HK-2 (cell line): ENCODE results near the gene FLNA.

ENCODE experiments used
- DNase-seq: peaks from one replicate; pipeline ENCODE4 v3.0.0-alpha.2; 2018; ENCODE audit not compliant: unreplicated experiment

Gene FLNA

DNA sequence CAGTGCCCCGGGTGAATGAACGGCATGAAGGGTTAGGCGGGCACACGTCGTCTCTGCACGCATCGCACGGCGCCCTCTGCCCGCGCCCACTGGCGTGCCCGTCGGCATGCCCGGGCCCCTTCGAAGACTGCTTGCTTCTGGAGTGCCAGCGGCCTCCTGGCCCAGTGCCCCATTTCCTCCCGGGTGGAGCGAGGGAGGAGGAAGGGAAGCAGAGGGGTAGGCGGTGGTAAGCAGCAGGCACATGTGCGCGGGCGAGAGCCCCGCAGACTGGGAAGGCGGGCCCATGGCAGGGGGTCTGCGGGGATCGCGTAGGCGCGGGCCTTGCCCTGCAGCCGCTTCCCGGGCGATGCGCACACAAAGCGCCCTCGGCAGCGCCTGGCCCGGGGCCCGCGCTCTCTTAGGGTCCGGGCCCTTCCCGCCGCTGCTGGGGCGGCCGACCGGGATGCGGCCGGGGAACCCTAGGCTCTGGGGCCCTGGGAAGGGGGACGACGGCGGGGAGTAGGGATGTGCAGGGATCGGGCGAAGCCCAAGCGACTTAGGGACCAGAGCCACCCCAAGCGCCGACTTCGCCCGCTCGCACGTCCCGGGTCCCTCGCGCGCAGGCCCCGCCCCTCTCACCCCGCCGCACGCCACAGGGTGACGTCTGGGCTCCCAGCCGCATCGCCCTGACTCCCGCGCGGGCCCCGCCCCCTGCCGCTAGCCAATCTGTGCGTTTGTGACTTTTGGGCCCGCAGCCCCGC lies 3.8 kb upstream of the FLNA start:
- DNase-seq, result peak; percentile 75

DNA sequence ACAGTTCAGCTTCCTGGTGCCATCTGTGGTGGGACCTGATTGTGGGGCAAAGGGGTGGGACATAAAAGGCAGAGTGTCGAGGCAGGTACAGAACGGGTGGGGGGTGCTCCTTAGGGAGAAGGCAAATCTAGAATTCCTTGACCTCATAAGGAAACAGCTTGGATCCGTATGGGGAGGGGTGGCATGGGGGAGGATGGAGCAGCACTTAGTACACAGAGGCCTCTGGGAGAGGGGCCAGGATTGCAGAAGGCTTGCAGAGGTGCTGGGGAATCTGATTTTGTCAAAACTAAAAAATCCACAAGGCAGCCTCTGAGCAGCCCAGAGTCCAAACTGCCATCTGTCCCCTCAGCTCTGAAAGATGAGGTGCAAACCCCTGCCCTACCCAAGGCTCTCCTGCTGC lies 2.3 kb upstream of the FLNA start:
- DNase-seq, result no peak

DNA sequence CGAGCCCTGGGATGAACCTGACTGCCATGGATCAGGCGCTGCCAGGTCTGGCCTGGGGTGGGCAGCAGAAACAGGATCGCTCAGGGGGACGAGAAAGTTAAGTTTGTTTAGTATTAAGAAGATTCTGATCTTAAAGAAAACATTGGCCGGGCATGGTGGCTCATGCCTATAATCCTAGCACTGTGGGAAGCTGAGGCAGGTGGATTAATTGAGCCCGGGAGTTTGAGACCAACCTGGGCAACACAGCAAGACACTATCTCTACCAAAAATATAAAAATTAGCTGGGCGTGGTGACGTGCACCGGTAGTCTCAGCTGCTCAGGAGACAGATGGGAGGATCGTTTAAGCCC lies 696 bp upstream of the FLNA start:
- DNase-seq, result no peak

DNA sequence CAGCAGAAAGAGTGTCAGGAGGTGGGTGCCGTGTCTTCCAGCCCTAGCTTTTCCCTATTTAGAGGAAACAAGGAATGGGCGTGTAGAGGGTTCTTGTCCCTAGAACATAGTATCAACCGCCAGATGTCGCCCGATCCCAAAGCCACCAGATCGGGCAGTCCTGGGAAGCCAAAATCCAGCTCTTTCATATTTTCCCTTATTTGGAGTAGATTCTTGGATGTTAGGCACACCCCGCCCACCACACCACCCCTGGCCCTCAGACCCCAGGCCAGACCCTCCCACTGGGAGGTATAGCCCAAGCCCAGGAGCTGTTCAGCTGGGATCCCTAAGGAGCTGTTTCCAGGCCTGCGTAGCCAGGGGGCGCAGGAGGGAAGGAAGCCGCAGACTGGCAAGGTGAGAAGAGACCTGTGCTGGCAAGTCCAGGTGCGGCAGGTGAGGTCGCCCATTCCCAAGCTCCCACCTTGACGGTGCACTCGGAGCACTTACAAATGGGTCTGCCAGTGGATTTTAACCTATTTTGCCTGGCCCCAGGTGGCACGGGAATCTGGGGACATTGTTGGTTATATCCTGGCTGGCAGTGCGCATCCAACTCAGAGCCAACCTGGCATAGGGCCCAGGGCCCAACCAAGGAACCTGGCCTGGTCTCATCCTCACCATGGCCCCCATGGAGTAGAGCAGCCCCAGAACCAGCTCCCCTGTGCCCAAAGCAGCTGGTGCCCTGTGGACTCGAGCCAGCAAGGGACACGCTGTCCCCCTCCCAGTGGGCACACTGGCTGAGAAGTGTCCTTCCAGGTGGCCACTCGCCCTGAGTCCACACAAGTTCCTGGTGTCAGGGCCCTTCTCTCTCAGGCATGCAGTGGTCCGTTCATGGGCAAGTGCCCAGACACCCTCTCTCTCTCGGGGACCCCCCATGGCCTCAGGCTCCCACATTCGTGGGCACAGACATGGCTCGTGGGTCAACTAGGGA lies 811 bp downstream of the FLNA start:
- peak; percentile 82 for DNase-seq

DNA sequence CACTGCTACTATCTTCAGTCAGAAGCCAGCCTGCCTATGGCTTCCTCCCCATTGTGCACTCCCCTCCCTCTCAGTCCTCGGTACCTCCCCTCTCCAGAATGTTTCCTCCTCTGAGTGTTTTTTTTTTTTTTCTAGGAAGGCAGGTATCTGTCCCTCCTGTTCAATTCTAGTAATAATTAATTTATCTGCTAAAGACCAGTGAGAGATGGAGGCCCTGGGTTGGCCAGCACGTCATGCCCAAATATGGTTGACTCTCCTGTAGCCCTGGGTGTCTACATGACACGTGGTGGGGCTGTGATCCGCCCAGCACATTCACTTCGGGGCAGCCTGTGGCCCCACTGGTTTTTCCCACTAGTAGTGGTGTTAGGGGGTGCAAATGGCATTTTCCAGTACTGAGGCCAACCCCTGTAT lies 1.8 kb downstream of the FLNA start:
- peak; percentile 81 for DNase-seq

DNA sequence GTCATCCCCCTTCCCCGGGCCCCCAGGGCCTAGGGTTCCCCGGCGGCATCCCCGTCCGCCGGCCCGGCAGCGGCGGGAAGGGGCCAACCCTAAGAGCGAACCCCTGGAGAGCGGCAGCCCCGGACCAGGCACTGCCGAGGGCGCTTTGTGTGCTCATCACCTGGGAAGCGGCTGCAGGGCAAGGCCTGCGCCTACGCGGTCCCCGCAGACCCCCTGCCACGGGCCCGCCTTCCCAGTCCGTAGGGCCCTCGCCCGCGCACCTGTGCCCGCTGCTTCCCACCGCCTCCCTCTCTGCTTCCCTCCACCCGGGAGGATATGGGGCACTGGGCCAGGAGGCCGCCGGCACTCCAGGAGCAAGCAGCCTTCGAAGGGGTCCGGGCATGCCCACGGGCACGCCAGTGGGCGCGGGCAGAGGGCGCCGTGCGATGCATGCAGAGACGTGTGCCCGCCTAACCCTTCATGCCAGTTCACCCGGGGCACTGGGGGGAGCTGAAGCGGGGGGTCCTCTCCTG lies 2.6 kb downstream of the FLNA start:
- peak; percentile 49 for DNase-seq

DNA sequence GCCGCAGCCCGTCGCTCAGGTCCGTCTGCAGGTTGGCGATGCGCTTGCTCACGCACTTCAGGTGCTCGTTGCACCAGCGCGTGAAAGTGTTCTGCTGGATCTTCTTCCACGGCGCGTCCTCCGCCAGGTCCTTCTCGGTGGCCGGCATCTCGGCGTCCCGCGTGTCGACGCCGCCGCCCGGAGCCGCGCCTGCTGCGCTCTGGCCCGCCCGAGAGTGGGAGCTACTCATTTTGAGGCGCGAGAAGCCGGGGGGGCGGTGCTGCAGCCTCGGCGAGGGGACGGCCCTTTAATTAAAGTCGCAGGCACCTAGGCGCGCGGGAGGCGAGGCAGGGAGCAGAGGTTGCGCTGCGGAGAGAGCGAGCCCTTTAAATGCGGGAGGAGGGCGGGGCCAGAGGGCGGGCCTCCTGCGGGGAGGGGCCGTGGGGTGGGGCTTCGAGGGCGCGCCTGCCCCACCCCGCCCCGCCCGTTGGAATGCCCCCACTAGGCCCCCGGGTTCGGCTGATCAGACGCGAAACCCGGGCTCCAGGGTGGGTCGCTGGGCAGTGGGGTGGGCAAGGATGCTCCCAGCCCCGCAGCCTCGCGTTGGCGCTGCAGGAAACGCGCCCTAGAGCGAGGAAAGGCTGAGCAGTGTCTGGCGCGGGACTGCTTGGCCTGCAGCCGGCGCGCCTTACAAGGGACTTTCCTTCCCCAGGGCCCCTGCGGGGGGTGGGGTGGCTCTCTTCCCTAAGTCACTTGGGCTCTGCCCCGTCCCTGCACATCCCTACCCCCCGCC lies 3.2 kb downstream of the FLNA start:
- peak; percentile 91 for DNase-seq

DNA sequence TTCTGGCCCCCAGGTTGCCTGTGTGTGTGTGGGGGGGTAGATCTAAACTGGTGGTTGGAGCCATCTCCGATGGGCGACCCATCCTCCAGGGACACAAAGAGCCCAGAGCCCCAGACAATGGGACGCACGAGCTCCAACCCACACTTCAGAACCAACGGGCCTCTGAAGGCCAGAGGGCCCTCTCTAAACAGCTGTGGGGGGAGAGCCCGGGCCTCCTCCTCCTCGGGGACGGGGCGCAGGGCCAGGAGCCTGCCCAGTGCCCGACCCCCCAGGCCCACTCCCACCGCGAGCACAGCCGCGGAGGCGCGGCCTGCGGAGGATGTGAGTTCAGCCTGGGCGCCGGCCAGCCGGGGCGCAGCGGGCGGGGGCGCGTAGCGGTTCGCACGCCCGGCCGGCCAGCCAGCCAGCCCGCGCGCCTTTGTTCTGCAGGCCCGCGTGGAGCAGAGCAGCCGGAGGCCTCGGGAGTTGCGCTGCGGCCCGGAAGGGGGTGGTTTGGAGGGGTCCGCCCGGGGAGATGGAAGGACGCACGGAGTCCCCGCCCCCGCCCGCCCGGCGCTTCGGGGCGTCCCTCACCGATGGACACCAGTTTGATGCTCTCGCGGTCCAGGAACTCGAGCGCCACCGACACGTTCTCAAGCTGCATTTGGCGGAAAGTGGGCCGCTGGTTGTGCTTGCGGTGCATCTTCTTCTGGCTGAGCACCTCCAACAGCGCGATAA lies 4.0 kb downstream of the FLNA start:
- no peak for DNase-seq

DNA sequence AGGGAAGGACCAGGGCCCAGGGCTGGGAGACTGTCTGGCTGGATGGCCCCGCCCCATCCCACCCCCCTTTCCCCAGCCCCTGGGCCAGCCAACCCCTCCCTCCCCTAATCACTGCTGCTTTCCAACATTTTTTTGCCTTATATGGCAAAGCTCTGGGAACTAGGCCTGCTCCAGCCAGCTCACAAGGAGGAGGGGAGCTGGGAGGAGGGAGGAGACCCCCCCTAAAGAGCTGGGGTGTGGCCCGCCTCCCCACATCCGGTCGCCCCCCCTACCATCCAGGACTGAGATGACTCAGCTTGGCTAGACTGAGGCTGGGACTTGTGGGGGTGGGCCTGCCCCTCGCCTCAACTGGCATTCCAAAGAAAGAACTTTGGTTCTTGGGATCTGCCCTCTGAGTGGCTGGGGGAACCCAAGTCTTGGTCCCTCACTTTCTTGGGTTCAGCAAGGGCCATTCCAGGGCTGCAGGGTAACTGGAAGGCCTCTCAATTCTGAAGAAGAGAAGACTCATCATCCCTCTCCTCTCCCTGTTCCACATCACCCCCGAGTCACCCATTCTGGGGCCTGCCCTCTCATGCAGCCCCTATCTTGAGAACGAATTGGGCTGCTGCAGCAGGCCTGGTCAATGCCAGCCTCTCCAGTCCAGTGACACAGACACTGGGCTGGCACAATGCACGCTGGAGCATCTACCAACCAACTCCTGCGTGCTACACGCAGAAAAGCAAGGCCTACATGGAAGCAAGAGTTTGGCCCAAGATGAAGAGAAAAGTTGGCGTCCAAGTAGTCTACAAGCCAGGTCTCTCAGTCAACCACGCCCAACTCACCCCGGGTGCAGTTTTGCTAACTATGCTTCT lies 4.8 kb downstream of the FLNA start:
- peak; percentile 86 for DNase-seq

DNA sequence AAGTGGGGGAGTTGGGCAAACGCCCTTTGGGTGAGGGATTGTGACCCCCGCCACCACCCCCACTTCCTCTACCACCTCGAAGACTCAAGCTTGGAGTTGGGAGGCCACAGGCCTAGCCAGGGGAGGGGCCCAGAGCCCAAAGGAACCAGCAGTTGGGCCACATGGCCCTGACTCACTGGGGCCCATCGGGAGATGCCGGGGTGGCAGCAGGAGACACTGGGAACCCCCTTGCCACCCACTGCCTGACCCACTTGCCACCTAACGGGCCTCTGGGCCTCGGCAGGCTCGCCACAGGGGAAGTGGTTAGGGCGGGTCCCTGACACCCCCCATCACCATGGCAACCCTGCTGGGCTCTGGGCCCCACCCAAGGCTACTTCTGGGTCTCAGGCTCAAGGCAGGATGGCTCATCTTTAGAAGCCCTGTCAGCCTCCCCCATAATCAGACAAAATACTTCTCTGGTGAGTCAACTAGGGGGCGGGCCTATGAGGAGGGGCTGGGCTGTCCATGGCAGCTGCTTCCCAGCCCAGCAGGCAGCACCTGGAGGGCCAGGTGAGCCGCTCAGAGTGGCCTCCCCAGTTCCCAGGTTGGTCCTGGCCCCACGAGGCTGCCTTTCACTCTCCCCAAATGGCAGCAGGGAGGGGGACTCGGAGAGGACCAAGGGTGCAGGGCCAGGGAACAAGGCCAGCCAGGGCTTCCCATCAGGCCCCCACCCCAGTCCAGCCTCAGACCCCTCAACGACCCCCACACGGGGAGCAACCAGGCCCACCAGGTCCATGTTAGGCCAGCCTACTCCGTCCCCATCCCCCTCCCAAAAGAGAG lies 5.6 kb downstream of the FLNA start:
- DNase-seq, result peak; percentile 88

DNA sequence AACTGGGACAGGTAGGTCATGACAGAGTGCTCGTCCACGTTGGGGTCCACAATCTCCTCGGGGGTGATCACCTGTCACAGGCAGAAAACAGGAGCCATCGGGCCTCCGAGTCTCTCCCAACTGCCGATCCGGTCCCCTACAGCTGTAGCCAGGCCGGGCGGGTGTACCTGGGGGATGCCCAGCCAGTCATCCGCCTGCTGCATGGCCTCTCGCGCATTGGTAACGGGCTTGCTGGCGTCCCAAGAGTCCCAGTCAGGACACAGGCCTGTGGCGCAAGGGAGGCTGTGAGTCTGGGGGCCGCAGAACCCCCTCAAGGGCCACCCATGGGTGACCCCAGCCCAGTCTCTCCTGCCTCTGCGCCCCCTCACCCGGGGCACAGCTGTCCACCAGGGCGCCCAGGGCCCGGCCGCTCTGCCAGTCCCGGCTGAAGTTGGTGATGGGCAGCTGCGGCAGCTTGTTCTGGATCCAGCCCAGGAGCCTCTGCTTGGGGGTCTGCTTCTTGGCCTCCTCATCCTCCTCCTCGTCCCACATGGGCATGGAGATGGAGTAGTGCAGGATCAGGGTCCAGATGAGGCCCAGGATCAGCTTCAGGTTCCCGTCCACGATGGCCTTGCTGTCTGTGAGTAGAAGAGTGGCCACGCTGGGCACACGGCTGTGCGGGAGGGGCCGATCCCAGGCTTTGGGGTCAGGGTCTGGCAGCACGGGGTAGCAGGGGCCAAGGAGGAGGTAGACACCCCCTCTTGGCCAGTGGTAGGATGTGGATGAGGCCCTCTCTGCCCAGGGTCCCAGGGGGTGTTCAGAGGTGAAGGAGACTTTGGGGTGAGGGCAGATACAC lies 6.7 kb downstream of the FLNA start:
- DNase-seq, result no peak

DNA sequence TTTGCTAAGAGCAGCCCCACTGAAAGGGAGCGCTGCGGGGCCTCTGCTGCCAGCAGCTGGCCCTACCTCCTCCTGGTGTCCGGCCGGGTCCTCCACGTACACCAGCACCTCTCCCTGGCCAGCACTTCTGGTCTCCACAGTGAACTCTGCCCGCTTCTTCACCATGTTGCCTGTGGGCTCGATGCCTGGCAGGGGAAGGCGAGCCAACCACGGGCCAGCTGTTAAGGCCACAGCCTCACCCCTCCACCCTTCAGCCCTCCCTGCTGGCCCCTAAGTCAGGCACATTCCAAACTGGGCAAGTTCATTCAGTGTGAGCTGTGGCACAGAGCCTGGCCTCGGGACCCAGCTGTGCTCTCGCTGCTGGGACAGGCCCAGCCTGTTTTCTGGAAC lies 7.8 kb downstream of the FLNA start:
- no peak for DNase-seq

DNA sequence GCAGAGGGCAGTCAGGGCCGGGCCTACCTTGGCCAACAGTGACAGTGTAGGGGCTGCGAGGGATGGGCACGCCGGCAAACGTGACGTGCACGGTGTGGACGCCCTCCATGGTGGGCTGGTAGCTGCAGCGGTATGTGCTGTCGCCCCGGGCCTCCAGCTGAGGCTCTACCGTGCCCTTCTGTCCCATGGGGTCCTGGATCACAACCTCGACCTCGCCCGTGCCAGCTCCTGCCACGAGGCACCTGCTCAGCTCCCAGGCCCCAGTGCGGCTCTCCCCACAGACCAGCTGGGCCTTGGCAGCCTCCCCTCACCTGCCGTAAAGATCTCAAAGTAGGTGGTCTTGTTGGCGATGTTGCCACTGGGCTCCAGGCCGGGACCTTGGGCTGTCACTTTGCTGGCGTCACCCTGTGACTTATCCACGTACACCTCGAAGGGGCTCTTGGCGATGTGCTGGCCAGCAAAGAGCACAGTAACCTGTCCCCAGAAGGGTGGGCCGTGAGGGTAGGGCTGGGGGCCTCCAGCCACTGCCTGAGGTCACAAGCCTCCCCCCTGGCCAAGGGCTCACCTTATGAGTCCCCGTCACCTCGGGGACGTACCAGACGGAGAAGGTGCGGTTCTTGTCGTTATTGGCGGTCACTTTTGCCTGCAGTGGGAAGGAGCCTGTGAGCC lies 8.3 kb downstream of the FLNA start:
- no peak for DNase-seq

DNA sequence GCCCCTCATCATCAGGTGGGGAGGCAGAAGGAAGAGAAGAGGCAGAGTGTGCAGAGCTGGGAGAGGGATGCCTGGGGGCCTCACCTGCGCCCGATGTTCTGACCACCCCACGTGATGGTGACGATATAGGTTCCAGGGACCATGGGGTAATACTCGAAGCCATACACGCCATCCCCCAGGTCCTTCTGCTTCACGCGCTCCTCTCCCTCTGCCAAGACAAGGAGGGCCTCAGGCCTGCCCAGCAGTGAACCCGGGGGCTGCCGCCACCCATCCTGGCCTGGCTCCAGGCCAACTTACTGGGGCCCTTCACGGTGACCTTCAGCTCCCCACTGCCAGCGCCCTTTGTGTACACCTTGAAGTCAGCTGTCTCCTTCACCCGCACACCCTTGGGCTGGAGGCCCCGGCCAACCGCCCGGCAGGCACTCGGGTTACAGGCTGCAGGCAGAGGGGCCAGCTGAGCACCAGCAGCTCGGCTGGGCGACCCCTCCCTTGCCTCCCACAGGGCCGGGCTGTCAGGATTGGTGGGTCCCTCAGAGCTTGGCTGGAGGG lies 9.3 kb downstream of the FLNA start:
- no peak for DNase-seq

DNA sequence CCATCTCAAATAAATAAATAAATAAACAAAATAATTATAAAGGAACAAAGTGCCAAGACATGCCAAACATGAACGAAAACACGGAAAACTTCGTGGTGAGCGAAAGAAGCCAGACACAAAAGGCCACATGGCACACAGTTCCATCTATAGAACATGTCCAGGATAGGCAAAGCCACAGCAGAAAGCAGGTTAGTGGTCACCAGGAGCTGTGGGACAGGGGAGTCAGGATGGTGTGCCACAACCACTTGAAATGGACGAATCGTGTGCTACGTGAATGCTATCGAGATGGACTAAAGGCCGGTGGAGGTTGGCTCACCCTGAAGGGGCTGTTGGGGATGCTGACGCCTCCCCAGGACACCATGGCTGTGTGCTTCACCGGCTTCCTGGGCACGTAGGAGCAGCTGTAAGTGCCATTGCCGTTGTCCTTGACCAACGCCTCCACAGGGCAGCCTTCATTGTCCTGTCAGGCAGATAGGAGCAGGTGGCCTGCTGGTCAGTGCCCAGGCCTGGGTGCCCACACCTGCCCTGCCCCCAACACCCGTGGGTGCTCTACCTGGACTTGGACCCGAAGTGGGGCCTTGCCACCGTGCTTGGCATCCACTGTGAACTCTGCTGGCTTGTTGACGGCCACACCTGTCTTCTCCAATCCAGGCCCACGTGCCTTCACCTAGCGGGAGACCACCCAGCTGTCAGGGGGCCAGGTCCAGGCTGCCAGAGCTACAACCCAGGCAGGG lies 10.6 kb downstream of the FLNA start:
- DNase-seq, result no peak

DNA sequence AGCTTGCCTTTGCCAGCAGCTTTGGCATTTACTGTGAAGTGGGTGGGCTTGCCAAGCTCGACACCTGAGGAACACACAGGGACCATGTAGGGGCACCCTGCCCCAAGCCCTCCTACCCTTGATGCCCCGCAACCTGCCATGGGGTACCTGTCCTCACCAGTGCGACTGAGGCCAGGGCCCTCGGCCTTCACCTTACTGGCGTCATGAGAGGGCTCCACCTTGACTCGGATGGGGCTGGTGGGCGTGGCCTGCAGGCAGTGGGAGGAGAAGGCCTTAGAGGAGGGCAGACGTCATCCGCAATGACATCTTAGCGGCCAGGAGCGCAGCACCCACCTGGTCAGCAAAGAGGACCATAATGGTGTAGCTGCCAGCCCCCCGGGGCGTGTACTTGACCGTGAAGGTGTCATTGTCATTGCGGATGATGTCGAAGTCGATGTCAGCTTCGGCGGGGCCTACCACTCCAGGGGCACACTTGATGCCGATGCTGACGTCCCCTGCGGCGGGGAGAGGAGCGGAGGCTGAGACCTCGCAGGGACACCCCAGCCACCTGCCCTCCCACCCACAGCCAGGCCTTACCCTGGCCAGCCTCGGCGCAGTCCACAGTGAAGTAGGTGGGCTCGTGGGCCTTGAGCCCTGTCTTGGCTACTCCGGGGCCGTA lies 12.2 kb downstream of the FLNA start:
- no peak for DNase-seq
